CD4-positive, alpha-beta T cell (primary cell): Measurements from ENCODE around the gene TTC9. TPM values are rescaled to one million over a fixed set of nuclear protein-coding genes. Genes with fewer than 3 reads are reported as not detected.
A peak's percentile ranks its signal among the peaks of the same experiment; 100 is the strongest.

Source experiments
- ATAC-seq: fragments of 200-7000 bp; cut with Tn5 transposase; one replicate; pipeline ENCODE4 v1.10.0; 2022; ENCODE audit warnings: mild to moderate bottlenecking; ENCODE audit not compliant: poor library complexity
- CTCF ChIA-PET: fragments of 350-600 bp; sonication (Branson Sonifier 250); formaldehyde crosslinking; loops from one replicate; lab custom pipeline; 2021; ENCODE audit warnings: antibody characterized with exemption, inconsistent platforms; lab: Charles Lee
- POLR2A ChIA-PET: fragments of 350-600 bp; sonication (Branson Sonifier 250); formaldehyde crosslinking; loops from one replicate; lab custom pipeline; 2021; ENCODE audit warnings: antibody characterized with exemption, inconsistent platforms; lab: Charles Lee
- DNase-seq, 14 experiments: peaks; one replicate each; pipeline ENCODE4 v3.0.0-alpha.2; 2013 to 2020; ENCODE audit warnings: mixed read lengths in 2 of 14
- H3K27ac ChIP-seq, 2 donors: one replicate each; pipeline versions ENCODE4 v1.5.1 to v1.7.0; 2013; ENCODE audit warnings: low read length in 2 of 2, low read depth in 1 of 2, mild to moderate bottlenecking in 1 of 2
- H3K27me3 ChIP-seq, 2 experiments: 1 replicate in 1 of 2; 2 replicates in 1 of 2; pipeline versions ENCODE4 v1.6.1 to v1.7.0; 2013; ENCODE audit warnings: low read length in 2 of 2, control low read depth in 1 of 2, mild to moderate bottlenecking in 1 of 2, moderate library complexity in 1 of 2; ENCODE audit not compliant: insufficient read depth in 2 of 2, control insufficient read depth in 1 of 2
- H3K36me3 ChIP-seq: one replicate; pipeline ENCODE4 v1.6.1; 2013; ENCODE audit warnings: low read length, control low read depth; ENCODE audit not compliant: insufficient read depth
- H3K4me1 ChIP-seq: one replicate; pipeline ENCODE4 v1.6.1; 2013; ENCODE audit warnings: low read length, control low read depth; ENCODE audit not compliant: insufficient read depth
- H3K4me3 ChIP-seq: one replicate; pipeline ENCODE4 v1.5.1; 2013; ENCODE audit warnings: mild to moderate bottlenecking, low read length, moderate library complexity
- H3K9me3 ChIP-seq, 2 experiments: 1 replicate in 1 of 2; 2 replicates in 1 of 2; pipeline versions ENCODE4 v1.6.1 to v1.7.0; 2013; ENCODE audit warnings: low read length in 2 of 2, mild to moderate bottlenecking in 2 of 2, control low read depth in 1 of 2, moderate library complexity in 1 of 2; ENCODE audit not compliant: control insufficient read depth in 1 of 2, insufficient read depth in 1 of 2
- H3K27ac Mint-ChIP-seq: one replicate; pipeline ENCODE4 v1.8.0; 2020; ENCODE audit warnings: mixed read lengths
- H3K27me3 Mint-ChIP-seq: one replicate; pipeline ENCODE4 v1.8.0; 2021; ENCODE audit warnings: mixed read lengths
- H3K36me3 Mint-ChIP-seq: one replicate; pipeline ENCODE4 v1.8.0; 2021; ENCODE audit warnings: low read depth, mixed read lengths
- H3K4me1 Mint-ChIP-seq: one replicate; pipeline ENCODE4 v1.8.0; 2021; ENCODE audit warnings: low read depth, mixed read lengths
- H3K4me3 Mint-ChIP-seq: one replicate; pipeline ENCODE4 v1.8.0; 2020; ENCODE audit warnings: mild to moderate bottlenecking, mixed read lengths
- H3K9me3 Mint-ChIP-seq: one replicate; pipeline ENCODE4 v1.8.0; 2020; ENCODE audit warnings: mixed read lengths
- CTCF ChIP-seq: fragments of 200-600 bp; IDR thresholded peaks from one replicate; pipeline ENCODE4 v1.8.0; 2022; ENCODE audit warnings: antibody characterized with exemption, mild to moderate bottlenecking
- intact Hi-C, 2 experiments: fragments of 100-400 bp; cut with DNase I in 1 of 2; cut with micrococcal nuclease in 1 of 2; formaldehyde crosslinking; loops; one replicate each; pipeline versions ENCODE4 v1.15.1 to v1.9.0; 2023 to 2025; cut with DNase I, micrococcal nuclease
- polyA plus RNA-seq, 2 donors: library from polyadenylated mRNA; unstranded; fragments of 120-200 nt; gene quantifications; one replicate each; pipeline ENCODE4 v1.2.1, GENCODE V29; 2013
- total RNA-seq, 174 experiments: library from RNA in 2 of 174; stranded (reverse) in 2 of 174; gene quantifications; one replicate each; pipeline ENCODE4 v1.2.3 and lab custom pipeline; 2021 to 2026

TTC9 gene
- total RNA-seq (1 to 10 TPM; 6.8 to 7.0 TPM), total RNA-seq (lab: John Stamatoyannopoulos, UW) (4.9 to 73.5 (median 28.2) reads per million in 172 experiments)
- 18.6 TPM for polyA plus RNA-seq (2013, experiment 1 of 2)
- polyA plus RNA-seq (2013, experiment 2 of 2): 18.9 TPM

DNA sequence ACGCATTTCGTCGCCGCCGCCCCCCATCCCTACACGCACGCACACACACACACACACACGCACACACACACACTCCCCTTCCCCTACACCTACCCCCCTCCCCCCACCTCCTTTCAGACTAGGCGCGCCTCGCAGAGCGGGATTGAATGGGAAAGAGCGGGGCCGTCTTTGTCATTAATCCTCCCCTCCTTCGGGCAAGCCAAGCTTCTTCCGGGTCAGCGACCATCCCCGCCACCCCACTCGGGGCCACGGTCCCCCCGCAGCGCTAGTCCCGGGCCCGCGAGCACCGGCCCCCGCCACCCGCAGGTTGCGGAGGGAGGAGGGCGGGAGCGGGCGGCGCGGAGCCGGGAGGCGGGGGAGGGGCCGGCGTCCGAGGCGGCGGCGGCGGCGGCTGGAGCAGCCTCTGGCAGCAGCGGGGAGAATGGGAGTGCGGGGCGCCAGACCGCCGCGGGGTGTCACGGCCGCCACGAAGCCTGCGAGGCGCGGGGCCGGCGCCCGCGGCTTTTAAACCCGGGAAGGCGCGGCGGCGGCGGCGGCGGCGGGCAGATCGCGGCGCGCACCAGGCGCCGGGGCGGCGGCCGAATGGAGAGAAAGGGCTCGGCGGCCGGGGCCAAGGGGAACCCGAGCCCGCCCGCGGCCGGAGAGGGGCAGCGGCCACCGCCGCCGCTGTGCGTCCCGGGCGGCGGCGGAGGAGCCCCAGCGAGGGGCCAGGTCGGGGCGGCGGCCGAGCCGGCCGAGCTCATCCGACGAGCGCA lies at the start of gene TTC9:
Gene TTC9 (plus strand): TSS at position 369 of the 755 bp plus-strand sequence. CDS start 214 bp downstream, at position 583.
- Histone ChIP-seq H3K4me1 (peaks cover 46% of the 10 kb centered on the region), H3K4me3 (peak within 1 kb of the TSS; percentile 87), H3K9me3 (no peaks in the 10 kb centered on the region), H3K27ac (peak within 1 kb of the TSS; percentile 70 to 80), H3K36me3 (no peaks in the 10 kb centered on the region), H3K27me3 (no peaks in the 10 kb centered on the region)
- TF ChIP-seq CTCF: no peak
- ChIA-PET POLR2A (interaction anchor here (0.6 to 7.1 kb wide), 11 partner anchors 10 to 357 kb away, joined by 3 to 182 read pairs (median 4); partner anchors contain the start of genes MAP3K9, MED6 and PCNX1), CTCF (interaction anchor here (0.8 to 2.6 kb wide), 4 partner anchors 20 to 266 kb away, joined by 3 to 18 read pairs (median 3); partner anchors contain the start of gene PCNX1)
- Mint-ChIP-seq H3K4me1 (peaks cover 60% of the 10 kb centered on the region), H3K36me3 (peaks cover 35% of the 10 kb centered on the region), H3K4me3 (peak within 1 kb of the TSS; percentile 98), H3K27ac (peak within 1 kb of the TSS; percentile 98), H3K9me3 (no peaks in the 10 kb centered on the region), H3K27me3 (no peaks in the 10 kb centered on the region)
- intact Hi-C loops: loop anchor here (1.0 to 10.0 kb wide), 9 partner anchors 14 to 1027 kb away; partner anchors contain the start of genes MED6 (in 2 of the 2), MAP3K9 (in 1 of the 2), PCNX1 (in 1 of the 2) and SUSD6 (in 1 of the 2)
- DNase-seq (peak in 5 of 14 experiments; percentile 32 to 66 (median 48)), ATAC-seq (peak; percentile 10)

DNA sequence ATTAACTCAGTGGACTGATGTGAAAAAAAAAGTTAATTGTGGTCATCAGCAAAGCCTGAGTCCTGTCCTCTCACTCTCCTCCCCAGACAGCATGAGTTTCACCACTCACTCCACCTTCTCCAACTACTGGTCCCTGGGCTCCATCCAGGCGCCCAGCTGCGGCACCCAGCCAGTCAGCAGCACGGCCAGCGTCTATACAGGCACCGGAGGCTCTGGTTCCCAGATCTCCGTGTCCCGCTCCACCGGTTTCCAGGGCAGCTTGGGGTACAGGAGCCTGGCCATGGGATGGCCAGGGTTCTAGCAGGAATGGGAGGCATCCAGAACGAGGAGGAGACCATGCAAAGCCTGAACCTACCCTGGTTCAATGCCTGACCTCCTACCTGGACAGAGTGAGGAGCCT lies 47.3 kb upstream of the TTC9 start:
- Mint-ChIP-seq H3K27ac (no peak overlapping the region), H3K4me1 (peaks cover 26% of the 10 kb centered on the region), H3K4me3 (no peak overlapping the region), H3K27me3 (no peaks in the 10 kb centered on the region), H3K9me3 (no peaks in the 10 kb centered on the region), H3K36me3 (peaks cover 83% of the 10 kb centered on the region)
- no peak overlapping the region for H3K4me3 ChIP-seq
- no peak for ATAC-seq
- H3K36me3 ChIP-seq: peaks cover 73% of the 10 kb centered on the region
- no peak overlapping the region for H3K27ac ChIP-seq
- intact Hi-C loops: loop anchor here in 1 of 2 experiments (10.0 kb wide), 1 partner anchor 1440 kb away; the partner anchor contains the start of gene DCAF5
- no peaks in the 10 kb centered on the region for H3K9me3 ChIP-seq
- CTCF ChIA-PET: no interaction called here
- peaks cover 3% of the 10 kb centered on the region for H3K4me1 ChIP-seq
- no peaks in the 10 kb centered on the region for H3K27me3 ChIP-seq
- TF ChIP-seq CTCF: no peak
- DNase-seq: no peak
- POLR2A ChIA-PET: no interaction called here

GRCh38 chr14:70595443-70596185 lies 46.1 kb upstream of the TTC9 start:
- H3K9me3 Mint-ChIP-seq: no peaks in the 10 kb centered on the region
- H3K4me3 Mint-ChIP-seq: no peak overlapping the region
- H3K27ac ChIP-seq: no peak overlapping the region
- ChIA-PET CTCF (no interaction called here), POLR2A (no interaction called here)
- H3K27ac Mint-ChIP-seq: no peak overlapping the region
- H3K36me3 ChIP-seq: peaks cover 61% of the 10 kb centered on the region
- peaks cover 33% of the 10 kb centered on the region for H3K4me1 Mint-ChIP-seq
- H3K4me1 ChIP-seq: peaks cover 11% of the 10 kb centered on the region
- intact Hi-C loops: loop anchor here in 1 of 2 experiments (10.0 kb wide), 1 partner anchor 1441 kb away; the partner anchor contains the start of gene DCAF5
- DNase-seq (no peak), ATAC-seq (no peak)
- no peaks in the 10 kb centered on the region for H3K27me3 ChIP-seq
- peaks cover 81% of the 10 kb centered on the region for H3K36me3 Mint-ChIP-seq
- no peak overlapping the region for H3K4me3 ChIP-seq
- no peaks in the 10 kb centered on the region for H3K27me3 Mint-ChIP-seq
- TF ChIP-seq CTCF: no peak
- no peaks in the 10 kb centered on the region for H3K9me3 ChIP-seq
